ENCODE data around the gene ATP2C2. TPM values are rescaled to one million over a fixed set of nuclear protein-coding genes. Genes with fewer than 3 reads are reported as not detected.
A peak's percentile ranks its signal among the peaks of the same experiment; 100 is the strongest.

The ATP2C2 gene
- total RNA-seq (100 to 1,000 TPM in 1 of 5 donors, 1 to 10 TPM in 3, not detected in 1; 1.8 to 141 (median 4.3) TPM), polyA plus RNA-seq (1 to 10 TPM in 2 of 3 donors, not detected in 1; 1.1 to 5.4 TPM)
- long read RNA-seq, donor 1, result 0 reads
- long read RNA-seq, donor 2, partial matches to known transcripts, result 0 of 3 reads
- long read RNA-seq, donor 2, other reads (novel, unspliced or antisense), result 0 of 3 reads
- long read RNA-seq, donor 3, result 0 reads
- long read RNA-seq, donor 4, result 0 reads
- long read RNA-seq, donor 5, result 0 reads
- long read RNA-seq, donor 6, partial matches to known transcripts, result 0 of 1 reads
- long read RNA-seq, donor 6, other reads (novel, unspliced or antisense), result 0 of 1 reads
- long read RNA-seq, donor 7, partial matches to known transcripts, result 0 of 1 reads
- long read RNA-seq, donor 7, other reads (novel, unspliced or antisense), result 0 of 1 reads
- long read RNA-seq, donor 8, result 0 reads
- long read RNA-seq, donor 9, result 0 reads
- long read RNA-seq, donor 10, partial matches to known transcripts, result 0 of 2 reads
- long read RNA-seq, donor 10, other reads (novel, unspliced or antisense), result 0 of 2 reads

- Histone ChIP-seq H3K4me3 (peak within 1 kb of the TSS; percentile 27 to 57 (median 37)), H3K4me1 (peaks cover 0 to 26% (median 19%) of the 10 kb centered on the region in 4 donors), H3K36me3 (no peaks in the 10 kb centered on the region), H3K27ac (peak within 1 kb of the TSS in 4 of 5 donors; percentile 9 to 53 (median 42)), H3K27me3 (peaks cover 0 to 54% (median 18%) of the 10 kb centered on the region in 3 donors), H3K9me3 (no peaks in the 10 kb centered on the region)
- intact Hi-C loops (cut with DNase I; ENCODE audit: low total_unique reads), result no loop called here
- no peak for TF ChIP-seq POLR2A (IDR thresholded peaks at IDR 0.05)
- TF ChIP-seq EP300 (IDR thresholded peaks at IDR 0.05), result no peak
- TF ChIP-seq CTCF (IDR thresholded peaks at IDR 0.05), result no peak
- no peak for TF ChIP-seq POLR2AphosphoS5 (IDR thresholded peaks at IDR 0.05)
- DNase-seq, result peak; percentile 78 to 88
- WGBS, 5 donors, result 2 to 5% (median 4%) methylated on average over 34 to 66 of the region's 66 CpGs
These were observed at the start of gene ATP2C2 for GRCh38 chr16:84368308-84368996. Gene ATP2C2, plus strand, starts transcription at chr16:84368538. Its CDS starts 78 bp downstream, at chr16:84368616.

- no peak for TF ChIP-seq EP300 (IDR thresholded peaks at IDR 0.05)
- no peak for TF ChIP-seq POLR2A (IDR thresholded peaks at IDR 0.05)
- no peak for TF ChIP-seq POLR2AphosphoS5 (IDR thresholded peaks at IDR 0.05)
- WGBS, 5 donors, result 88 to 96% (median 94%) methylated on average over 15 to 24 of the region's 24 CpGs
- Histone ChIP-seq H3K4me1 (no peaks in the 10 kb centered on the region), H3K9me3 (peaks cover 0 to 12% (median 8%) of the 10 kb centered on the region in 4 donors), H3K27ac (no peak overlapping the region), H3K4me3 (no peak overlapping the region), H3K36me3 (peaks cover 0 to 15% (median 0%) of the 10 kb centered on the region in 4 donors), H3K27me3 (peaks cover 0 to 4% (median 0%) of the 10 kb centered on the region in 3 donors)
- intact Hi-C loops (cut with DNase I; ENCODE audit: low total_unique reads), result no loop called here
- DNase-seq, result no peak
These were observed 49.1 kb upstream of the ATP2C2 start for GRCh38 chr16:84319146-84319760.

- WGBS, 5 donors, result 73 to 82% (median 78%) methylated on average over 5 of the region's 5 CpGs
- Histone ChIP-seq H3K27me3 (peaks cover 0 to 4% (median 0%) of the 10 kb centered on the region in 3 donors), H3K27ac (no peak overlapping the region), H3K9me3 (peaks cover 0 to 12% (median 8%) of the 10 kb centered on the region in 4 donors), H3K4me3 (no peak overlapping the region), H3K4me1 (no peaks in the 10 kb centered on the region), H3K36me3 (peaks cover 0 to 15% (median 1%) of the 10 kb centered on the region in 4 donors)
- intact Hi-C loops (cut with DNase I; ENCODE audit: low total_unique reads), result no loop called here
- TF ChIP-seq CTCF (IDR thresholded peaks at IDR 0.05) (no peak), POLR2AphosphoS5 (IDR thresholded peaks at IDR 0.05) (no peak), EP300 (IDR thresholded peaks at IDR 0.05) (no peak), POLR2A (IDR thresholded peaks at IDR 0.05) (no peak)
- DNase-seq, result no peak
These were observed 47.8 kb upstream of the ATP2C2 start for GRCh38 chr16:84320511-84320910.

GRCh38 chr16:84321932-84322331 lies 46.4 kb upstream of the ATP2C2 start:
- intact Hi-C loops (cut with DNase I; ENCODE audit: low total_unique reads), result no loop called here
- Histone ChIP-seq H3K27ac (no peak overlapping the region), H3K4me3 (no peak overlapping the region), H3K27me3 (peaks cover 0 to 4% (median 0%) of the 10 kb centered on the region in 3 donors), H3K36me3 (peaks cover 0 to 22% (median 5%) of the 10 kb centered on the region in 4 donors), H3K4me1 (no peaks in the 10 kb centered on the region), H3K9me3 (peaks cover 0 to 12% (median 8%) of the 10 kb centered on the region in 4 donors)
- TF ChIP-seq EP300 (IDR thresholded peaks at IDR 0.05), result no peak
- TF ChIP-seq POLR2AphosphoS5 (IDR thresholded peaks at IDR 0.05), result no peak
- TF ChIP-seq CTCF (IDR thresholded peaks at IDR 0.05), result no peak
- DNase-seq, result no peak
- 27 to 78% (median 53%) methylated on average over 4 of the region's 4 CpGs for WGBS, 5 donors
